Activated CD4-positive, alpha-beta T cell treated with anti-CD3 and anti-CD28 coated beads for 4 hours (primary cell): ENCODE results near the gene KLK2.
A peak's percentile ranks its signal among the peaks of the same experiment; 100 is the strongest.

Source experiments
- DNase-seq, 2 donors: peaks; one replicate each; pipeline ENCODE4 v3.0.0-alpha.2; 2020

Gene KLK2

DNA sequence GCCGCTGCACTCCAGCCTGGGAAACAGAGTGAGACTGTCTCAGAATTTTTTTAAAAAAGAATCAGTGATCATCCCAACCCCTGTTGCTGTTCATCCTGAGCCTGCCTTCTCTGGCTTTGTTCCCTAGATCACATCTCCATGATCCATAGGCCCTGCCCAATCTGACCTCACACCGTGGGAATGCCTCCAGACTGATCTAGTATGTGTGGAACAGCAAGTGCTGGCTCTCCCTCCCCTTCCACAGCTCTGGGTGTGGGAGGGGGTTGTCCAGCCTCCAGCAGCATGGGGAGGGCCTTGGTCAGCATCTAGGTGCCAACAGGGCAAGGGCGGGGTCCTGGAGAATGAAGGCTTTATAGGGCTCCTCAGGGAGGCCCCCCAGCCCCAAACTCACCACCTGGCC lies at the start of gene KLK2:
TSS of gene KLK2 (plus strand) at position 384 of the 400 bp plus-strand sequence. CDS start 35 bp downstream, outside the sequence.
- DNase-seq: no peak

DNA sequence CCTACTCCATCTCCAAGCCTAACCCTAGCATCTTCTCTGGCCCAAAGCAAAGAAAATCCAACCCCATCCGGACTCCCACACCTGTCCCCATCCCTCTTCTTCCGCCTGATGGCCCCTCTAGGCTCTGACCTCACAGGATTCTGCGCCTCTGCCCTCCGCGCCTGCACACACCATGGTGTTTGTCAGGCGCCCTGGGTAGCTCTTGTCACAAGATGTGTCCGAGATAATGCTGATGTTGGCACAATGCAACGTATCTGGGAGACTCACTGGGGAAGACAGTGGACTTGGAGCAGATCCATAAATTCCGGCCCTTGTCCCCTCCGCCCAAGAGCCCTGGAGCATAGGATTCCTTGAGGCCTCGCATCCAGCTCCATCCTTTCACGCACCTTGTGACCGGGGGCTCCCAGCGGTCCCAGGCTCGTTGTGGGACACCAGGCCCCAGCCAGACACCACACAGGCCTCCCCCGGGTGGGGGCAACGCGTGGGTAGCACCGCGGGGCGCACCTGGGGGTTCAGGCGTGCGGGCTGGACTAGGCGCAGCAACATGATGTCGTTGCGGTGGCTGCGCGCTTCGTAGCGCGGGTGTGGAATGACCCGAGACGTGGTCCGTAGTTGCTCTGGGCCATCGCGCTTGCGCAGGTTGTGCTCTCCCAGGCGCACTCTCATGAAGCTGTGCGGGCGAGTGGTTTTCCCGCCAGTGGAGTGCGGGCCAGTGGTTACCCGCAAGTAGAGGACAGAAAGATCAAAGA lies 46.6 kb upstream of the KLK2 start:
- DNase-seq: no peak

DNA sequence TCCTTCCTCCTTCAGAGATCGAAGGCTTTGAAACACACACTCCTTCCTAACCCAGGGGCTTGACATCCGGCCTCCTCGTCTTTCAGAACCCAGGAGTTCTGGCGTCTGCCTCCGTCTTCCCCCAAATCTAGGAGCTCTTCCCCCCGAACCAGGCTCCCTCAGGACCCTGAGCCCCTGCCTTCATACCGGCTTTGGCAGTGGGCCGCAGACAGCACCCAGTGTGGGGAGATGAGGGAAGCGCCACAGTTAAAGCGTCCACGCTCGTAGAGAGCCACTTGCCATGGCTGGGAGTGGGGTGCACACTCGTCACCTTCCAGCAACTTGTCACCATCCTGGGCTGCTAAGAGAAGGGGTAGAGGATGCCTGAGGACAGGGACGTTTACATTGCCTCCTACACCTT lies 45.8 kb upstream of the KLK2 start:
- DNase-seq: no peak

DNA sequence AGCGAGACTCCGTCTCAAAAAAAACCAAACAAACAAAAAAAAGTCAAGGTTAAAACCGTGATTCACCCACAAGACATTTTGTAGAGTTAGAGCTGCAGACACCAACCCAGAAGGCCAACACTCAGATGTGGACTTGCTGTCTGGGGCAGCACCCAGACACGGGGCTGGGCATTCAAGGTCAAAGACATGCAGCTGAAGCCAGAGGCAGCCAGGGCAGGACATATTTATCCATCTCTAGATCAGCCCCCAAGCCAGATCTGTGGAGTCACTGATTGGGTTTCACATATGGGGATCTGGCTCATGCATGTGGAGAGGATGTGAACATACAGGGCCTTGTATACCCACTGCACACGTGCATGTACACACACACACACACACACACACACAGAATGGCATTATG lies 43.4 kb upstream of the KLK2 start:
- DNase-seq: no peak

DNA sequence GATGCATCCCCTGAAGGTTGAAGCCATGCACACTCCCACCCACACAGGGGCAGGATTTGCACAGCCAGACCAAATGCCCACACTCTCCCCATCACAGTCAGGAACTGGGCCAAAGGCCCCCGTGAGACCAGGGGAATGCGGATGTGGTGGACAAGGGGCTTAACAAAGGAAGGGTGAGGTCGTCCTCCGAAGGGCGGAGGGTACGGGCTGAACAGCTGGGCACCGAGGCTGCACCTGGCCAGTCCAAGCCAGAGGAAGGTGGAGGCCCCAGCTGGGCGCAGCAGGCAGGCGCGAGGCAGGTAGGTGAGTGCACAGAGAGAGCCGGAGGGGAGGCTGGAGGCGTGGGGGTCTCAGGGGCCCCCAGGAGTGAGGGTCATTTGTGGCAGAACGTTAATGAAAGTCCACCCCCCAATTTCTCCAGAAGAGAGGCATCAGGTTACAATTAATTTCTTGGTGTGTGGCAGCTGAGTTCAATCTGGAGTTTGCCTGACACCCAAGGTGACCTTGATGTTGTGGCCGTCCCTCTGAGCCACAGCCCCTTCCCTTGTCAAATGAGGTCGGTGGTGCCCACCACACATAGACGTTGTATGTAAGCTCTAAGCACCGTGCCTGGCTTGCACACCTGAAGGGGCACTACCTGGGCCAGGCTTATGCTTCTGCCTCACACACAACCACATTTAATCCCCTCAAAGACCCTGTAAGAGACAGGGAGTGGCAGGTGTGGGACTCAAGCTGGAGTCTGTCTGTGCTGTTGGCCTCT lies 42.8 kb upstream of the KLK2 start:
- no peak for DNase-seq

DNA sequence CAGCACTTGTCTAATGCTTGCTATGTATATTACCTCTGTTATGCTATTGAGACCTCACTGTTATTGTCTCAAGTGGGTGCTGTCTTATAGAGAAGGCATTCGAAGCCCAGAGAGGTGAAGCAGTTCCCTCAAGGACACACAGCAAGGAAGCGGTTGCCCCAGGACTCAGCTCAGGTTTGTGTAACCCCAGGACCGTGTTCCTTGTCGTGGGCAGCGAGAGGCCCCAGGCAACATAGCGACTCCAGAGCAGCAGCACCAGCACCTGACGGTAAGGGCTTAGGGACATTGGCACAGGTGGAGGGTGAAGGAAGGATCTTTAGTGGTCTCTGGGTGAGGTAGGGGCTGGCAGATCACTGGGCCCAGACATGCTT lies 42.2 kb upstream of the KLK2 start:
- no peak for DNase-seq

DNA sequence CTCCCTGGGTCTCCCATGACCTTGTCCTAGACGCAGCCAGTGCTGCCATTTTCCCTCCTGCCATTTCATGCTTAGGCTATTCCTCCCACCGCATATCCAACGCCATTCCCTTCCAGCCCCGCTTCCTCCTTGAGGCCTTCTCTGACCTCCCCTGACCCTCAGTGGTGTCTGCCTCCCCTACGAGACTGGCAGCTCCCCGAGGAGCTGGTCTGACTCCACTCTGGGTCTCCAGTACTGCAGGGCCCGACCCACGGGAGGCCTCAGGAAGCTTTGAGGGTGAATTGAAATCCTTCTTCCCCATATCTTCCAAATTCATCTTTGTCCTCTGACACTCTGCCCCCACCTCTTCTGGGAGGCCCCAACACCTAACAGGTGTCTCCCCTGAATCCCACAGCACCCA lies 40.6 kb upstream of the KLK2 start:
- no peak for DNase-seq

DNA sequence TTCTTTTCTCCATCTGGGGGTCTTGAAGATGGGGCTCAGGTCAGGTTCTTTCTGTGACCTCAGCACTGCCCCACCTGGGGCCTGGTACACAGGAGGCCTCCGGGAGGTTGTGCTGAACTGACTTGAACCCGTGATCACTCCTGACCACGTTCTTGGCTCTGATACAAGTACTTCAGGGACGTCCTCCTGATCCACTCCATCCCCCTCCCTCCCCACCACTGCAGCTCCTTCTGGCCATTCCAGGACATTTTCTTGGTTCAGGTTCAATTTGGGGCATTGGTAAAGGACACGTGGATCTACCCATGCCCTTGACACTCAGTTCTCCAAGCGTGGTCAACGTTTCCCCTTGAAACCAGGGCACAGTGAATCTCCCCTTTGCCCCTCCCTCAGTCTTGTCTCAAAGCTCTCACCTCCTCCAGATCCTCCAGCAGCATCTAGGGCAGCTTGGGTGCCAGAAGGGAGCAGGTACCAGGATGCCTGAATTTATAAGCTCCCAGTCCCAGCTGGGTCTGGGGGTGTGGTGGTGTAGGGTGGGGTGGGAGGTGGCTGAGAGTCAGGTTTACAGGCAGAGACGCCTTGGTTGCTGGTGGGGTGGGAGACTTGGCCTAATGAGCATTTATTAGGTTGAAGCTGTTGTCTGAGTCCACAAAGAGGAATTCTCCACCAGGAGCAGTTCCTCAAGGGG lies 40.0 kb upstream of the KLK2 start, which contains the start of gene KLK15:
TSS of gene KLK15 (minus strand) at position 458 of the 685 bp plus-strand sequence. CDS start 2,082 bp downstream, outside the sequence.
- DNase-seq: no peak

DNA sequence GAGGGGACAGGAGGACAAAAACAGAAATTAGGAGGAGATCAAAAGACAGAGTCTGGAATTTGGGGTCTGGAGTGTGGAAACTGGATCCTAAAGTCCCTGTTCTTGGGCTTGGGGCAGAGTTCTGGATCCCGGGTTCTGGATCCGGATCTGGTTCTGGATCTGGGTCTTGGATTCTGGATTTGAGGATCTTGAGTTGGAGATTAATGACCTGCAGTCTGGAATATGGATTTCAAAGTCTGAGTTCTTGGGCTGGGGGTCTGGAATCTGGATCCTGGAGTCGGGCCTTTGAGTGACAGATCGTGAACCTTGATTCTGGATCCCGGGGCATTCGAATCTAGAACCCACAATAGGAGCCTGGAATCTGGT lies 39.5 kb upstream of the KLK2 start:
- no peak for DNase-seq

DNA sequence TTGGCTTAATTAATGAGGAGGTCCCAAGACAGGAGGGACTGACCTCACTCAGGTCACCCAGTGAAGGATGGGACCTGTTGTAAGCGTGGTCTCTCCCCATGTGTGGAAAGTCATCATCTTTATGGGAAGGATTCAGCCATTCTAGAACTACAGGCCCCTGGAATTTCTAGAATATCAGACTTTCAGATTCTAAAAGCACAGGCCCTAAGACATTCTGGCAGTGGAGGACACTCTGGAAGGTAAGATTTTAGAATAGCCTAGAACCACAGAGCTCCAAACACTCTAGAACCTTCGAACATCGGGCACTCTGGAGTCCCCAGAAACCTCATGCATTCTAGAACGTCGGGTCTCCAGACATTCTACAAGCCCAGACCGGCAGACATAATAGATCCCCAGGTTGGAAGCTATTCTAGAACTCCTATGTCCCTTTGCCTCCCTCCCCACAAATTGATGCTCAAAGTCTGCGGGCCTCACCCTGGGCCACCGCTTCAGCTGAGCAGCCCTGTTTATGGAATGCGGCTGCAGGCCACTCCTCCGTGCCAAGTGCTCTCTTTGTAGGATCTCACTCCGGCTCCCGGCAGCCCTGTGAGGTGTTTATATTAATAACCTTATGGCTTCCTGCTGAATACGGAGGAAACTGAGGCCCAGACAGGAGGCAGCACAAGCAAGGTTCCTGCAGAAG lies 38.0 kb upstream of the KLK2 start:
- no peak for DNase-seq

DNA sequence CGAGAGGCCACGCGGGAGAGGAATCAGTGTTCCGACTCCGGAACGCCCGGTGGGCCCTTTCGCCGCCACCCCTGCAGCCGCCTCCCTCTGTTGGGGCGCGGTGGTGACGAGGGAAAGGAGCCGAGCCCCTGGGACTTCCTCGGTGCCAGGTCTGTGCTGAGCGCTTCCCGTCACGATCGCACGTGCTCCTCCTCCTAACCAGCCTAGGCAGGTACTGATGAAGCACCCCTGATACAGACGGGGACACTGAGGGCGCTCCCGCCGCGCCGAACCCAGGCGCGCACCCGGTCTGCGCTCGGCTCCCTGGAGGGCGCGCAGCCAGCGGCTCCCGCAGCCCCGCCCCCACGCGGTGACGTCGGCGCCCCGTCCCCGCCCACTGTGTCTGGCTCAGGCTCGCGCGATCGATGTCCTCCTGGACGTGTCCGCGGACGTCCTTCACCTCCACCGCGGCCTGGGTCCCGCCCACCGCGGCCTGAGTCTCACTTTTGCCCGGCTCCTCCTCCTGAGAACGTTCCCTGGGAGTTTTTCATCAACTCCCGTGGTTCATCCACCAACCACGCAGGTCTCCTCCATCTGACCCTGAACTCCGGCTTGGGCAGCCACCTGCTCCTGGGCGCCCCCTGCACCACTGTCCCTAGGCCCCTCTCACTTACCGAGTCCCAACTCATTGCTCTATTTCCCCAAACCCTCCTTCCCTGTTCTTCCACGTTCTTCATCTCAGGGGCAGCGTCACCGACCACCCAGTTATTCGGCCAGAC lies 37.3 kb upstream of the KLK2 start:
- DNase-seq: peak; percentile 53 to 60

DNA sequence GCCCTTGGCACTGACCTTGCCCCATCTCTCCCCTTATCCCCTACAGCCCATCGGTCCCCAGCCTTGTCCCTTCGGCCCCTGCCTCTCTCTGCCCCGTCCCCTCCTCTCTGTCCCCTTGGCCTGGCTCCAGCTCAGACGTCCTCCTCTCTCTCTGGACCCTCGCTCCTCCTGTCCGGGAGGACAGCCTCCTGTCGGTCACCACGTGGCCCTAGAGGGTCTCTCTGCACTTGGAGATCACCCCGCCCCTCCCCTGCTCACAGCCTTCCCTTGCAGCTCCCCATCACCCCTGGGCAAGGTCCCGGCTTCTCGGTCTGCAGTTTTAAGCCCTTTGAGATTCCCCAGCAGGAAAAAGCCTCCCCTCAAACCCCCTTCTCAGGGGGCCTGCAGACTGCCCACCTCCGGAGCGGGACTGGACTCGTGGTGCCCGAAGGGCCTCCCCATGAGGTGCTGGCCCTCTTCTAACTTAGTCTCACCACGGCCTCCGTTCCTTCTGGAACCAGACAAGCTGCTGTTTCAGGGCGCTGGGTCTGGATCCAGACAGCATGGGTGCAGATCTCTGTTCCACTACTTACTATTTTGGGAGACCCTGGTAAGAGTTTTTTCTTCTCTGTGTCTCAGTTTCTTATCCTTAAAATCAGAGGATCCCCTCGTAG lies 36.6 kb upstream of the KLK2 start:
- no peak for DNase-seq

DNA sequence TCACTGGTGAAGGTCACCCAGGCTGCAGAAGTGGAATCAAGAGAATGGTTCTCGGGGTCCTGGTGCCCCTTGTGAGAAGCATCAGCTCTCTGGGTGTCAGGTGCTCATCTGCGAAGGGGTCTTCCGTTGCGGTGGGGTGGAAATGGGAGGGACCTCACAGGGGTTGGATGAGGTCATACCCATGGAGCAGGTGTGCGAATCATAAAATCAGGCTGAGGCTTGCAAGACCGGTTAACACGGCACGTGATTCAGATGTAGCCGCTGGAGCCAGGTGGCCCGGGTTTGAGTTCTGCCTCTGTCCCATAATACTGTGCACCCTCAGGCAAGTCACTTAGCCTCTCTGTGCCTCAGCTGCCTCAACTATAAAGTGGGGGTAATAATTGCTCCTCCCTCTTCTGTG lies 35.9 kb upstream of the KLK2 start:
- DNase-seq: no peak

DNA sequence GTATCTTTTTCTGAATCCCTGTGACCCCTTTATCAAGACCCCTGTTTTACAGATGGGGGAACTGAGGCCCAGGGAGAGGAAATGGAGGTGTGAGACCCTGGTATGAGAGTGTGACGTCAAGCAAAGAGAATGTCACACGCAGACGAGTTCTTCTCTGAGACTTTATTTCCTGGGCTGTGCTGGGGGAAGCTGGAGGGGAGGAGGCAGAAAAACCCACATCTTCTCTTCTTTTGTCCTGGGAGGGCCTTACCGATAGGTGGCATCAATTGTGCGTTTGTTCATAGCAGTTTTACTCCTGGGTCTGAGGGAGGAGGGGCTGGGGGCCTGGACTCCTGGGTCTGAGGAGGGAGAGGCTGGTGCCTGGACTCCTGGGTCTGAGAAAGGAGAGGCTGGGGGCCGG lies 35.0 kb upstream of the KLK2 start:
- DNase-seq: no peak

DNA sequence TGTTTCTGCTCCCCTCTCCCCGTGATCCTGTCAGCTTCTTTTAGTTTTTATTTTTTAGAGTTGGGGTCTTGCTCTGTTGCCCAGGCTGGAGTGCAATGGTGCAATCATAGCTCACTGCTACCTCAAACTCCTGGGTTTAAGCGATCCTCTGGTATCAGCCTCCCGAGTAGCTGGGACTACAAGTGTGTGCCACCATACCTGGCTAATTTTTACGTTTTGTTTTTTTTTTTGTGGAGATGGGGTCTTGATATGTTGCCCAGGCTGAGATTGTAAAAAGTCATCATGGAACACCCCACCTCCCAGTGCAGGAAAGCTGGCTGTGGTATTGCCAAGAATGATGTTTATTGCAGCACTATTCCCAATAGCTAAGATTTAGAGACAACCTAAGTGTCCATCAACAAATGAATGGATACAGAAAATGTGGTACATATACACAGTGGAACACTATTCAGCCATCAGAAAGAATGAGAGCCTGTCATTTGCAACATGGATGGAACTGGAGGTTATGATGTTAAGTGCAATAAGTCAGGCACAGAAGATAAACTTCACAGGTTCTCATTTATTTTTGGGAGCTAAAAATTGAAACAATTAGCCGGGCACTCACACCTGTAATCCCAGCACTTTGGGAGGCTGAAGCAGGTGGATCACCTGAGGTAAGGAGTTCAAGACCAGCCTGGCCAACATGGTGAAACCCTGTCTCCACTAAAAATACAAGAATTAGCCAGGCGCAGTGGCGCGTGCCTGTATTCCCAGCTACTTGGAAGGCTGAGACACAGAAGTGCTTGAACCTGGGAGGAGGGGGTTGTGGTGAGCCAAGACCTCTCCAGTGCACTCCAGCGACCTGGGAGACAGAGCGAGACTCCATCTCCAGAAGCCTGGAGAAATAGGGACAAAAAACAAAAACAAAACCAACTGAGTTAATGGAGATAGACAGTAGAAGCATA lies 33.3 kb upstream of the KLK2 start:
- DNase-seq: no peak

DNA sequence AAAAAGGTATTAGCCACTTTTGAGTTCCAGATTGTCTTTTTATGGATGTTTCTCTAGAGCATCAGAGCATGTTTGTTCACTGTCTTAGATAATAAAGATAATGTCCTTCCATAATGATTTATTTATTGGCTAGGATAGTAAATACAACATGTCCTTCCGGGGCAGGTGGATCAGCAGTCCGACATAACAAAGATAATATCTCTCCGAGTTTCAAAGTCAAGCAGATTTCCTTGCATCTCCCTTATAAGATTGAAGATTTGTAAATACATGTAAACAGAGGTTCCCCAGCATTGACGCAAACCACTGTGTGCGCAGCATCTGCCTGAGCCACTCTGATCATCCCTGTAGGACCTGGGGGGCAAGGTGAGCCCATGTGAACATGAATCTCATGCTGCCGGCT lies 31.1 kb upstream of the KLK2 start:
- DNase-seq: no peak

DNA sequence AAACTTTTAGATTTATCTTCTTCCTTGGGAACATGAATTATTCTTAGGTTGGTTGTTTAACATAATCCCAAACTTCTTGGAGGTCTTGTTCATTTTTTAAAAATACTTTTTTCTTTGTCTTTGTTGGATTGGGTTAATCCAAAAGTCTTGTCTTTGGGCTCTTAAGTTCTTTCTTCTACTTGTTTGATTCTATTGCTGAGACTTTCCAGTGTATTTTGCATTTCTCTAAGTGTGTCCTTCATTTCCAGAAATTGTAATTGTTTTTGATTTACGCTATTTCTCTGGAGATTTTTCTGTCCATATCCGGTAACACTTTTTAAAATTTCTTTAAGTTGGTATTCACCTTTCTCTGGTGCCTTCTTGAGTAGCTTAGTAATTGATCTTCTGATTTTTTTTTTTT lies 30.0 kb upstream of the KLK2 start:
- DNase-seq: no peak

DNA sequence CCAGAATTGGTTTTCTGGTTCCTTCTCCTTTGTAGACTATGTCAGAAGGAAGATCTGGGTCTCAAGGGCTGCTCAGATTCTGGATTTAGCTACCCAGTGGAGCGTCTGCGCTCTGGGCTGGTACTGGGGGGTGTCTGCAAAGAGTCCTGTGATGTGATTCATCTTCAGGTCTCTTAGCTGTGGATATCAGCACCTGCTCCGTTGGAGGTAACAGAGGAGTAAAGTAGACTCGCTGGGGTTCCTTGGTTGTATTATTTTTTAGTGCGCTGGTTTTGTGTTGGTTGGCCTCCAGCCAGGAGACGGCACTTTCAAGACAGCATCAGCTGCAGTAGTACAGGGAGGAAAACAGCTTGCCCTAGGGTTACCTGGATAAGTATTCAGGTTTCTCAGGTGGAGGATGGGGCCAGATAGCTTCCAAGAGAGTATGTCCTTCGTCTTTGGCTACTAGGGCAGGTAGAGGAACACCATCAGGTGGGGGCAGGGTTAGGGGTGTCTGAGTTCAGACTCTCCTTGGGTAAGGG lies 29.5 kb upstream of the KLK2 start:
- no peak for DNase-seq

DNA sequence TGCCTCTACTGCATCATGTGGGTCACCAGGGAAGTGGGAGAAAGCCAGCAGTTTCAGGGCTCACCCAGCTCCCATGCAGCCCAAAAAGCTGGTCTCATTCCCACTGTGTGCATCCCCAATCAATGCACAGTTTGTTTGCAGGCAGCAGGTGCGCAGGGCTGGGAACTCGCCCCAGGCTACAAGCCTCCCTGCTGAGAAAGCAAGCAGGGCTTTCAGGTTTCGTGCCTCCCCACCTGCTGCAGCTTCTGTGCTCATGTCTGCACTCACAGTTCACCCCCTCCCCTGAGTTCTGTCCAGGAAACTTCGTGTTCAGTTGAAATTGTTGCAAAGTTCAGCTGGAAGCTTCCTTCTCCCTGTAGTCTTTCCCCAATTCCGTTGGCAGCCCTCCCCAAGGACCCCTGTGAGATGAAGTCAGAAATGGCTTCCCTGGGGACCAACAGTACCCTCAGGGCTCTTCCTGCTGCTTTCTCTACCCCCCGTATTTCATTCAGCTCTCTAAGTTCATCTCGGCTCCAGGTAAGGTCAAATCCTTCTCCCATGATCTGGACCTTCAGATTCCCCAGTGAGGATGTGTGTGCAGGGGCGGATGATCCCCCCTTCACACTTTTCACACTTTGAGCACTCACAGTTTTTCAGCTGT lies 28.8 kb upstream of the KLK2 start:
- DNase-seq: no peak

DNA sequence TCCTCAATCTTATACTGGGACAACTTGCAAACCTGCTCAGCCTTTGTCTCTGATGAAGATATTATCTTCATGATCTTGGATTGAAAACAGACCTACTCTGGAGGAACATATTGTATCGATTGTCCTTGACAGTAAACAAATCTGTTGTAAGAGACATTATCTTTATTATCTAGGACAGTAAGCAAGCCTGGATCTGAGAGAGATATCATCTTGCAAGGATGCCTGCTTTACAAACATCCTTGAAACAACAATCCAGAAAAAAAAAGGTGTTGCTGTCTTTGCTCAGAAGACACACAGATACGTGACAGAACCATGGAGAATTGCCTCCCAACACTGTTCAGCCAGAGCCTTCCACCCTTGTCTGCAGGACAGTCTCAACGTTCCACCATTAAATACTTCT lies 22.5 kb upstream of the KLK2 start:
- DNase-seq: no peak
